H9 (cell line): Measurements from ENCODE around the gene CSRP1. TPM values are rescaled to one million over a fixed set of nuclear protein-coding genes. Genes with fewer than 3 reads are reported as not detected.

Source experiments
- DNase-seq: peaks from one replicate; pipeline ENCODE4 v3.0.0-alpha.2; 2017
- H2AFZ ChIP-seq: one replicate; pipeline ENCODE4 v1.6.1; 2013; ENCODE audit warnings: mild to moderate bottlenecking, low read length, control low read depth, moderate library complexity
- H2AK5ac ChIP-seq: 2 replicates; pipeline ENCODE4 v1.6.1; 2013; ENCODE audit warnings: low read length, control low read depth, mixed read lengths; ENCODE audit not compliant: insufficient read length
- H2BK120ac ChIP-seq: one replicate; pipeline ENCODE4 v1.6.1; 2013; ENCODE audit warnings: low read depth, mild to moderate bottlenecking, low read length, control low read depth, inconsistent platforms; ENCODE audit not compliant: poor library complexity, severe bottlenecking
- H2BK12ac ChIP-seq: 2 replicates; pipeline ENCODE4 v1.6.1; 2013; ENCODE audit warnings: low read length, control low read depth, mixed read lengths, low read depth; ENCODE audit not compliant: insufficient read length
- H2BK15ac ChIP-seq: 2 replicates; pipeline ENCODE4 v1.6.1; 2013; ENCODE audit warnings: low read depth, low read length, control low read depth
- H2BK20ac ChIP-seq: one replicate; pipeline ENCODE4 v1.6.1; 2013; ENCODE audit warnings: low read depth, mild to moderate bottlenecking, low read length, control low read depth, inconsistent platforms; ENCODE audit not compliant: poor library complexity, severe bottlenecking
- H2BK5ac ChIP-seq: 2 replicates; pipeline ENCODE4 v1.6.1; 2013; ENCODE audit warnings: low read length, control low read depth, mixed read lengths; ENCODE audit not compliant: insufficient read length
- H3K14ac ChIP-seq: 2 replicates; pipeline ENCODE4 v1.6.1; 2013; ENCODE audit warnings: low read length, control low read depth; ENCODE audit not compliant: insufficient read depth
- H3K18ac ChIP-seq: 2 replicates; pipeline ENCODE4 v1.6.1; 2013; ENCODE audit warnings: low read depth, mild to moderate bottlenecking, mixed read lengths, low read length, control low read depth; ENCODE audit not compliant: insufficient read length
- H3K23ac ChIP-seq: 2 replicates; pipeline ENCODE4 v1.6.1; 2013; ENCODE audit warnings: low read length, control low read depth, mixed read lengths, low read depth; ENCODE audit not compliant: insufficient read length
- H3K23me2 ChIP-seq: 2 replicates; pipeline ENCODE4 v1.6.1; 2013; ENCODE audit warnings: low read depth, mild to moderate bottlenecking, mixed read lengths, low read length, control low read depth; ENCODE audit not compliant: insufficient read length, poor library complexity, severe bottlenecking
- H3K27ac ChIP-seq: 2 replicates; pipeline ENCODE4 v1.5.1; 2013; ENCODE audit warnings: low read length, control low read depth, mixed read lengths, low read depth; ENCODE audit not compliant: insufficient read length
- H3K27me3 ChIP-seq: 2 replicates; pipeline ENCODE4 v1.6.1; 2013; ENCODE audit warnings: low read length, control low read depth, inconsistent platforms; ENCODE audit not compliant: insufficient read depth
- H3K4ac ChIP-seq: 2 replicates; pipeline ENCODE4 v1.6.1; 2013; ENCODE audit warnings: low read depth, mild to moderate bottlenecking, control low read depth, inconsistent platforms, low read length, moderate library complexity
- H3K4me1 ChIP-seq: 2 replicates; pipeline ENCODE4 v1.6.1; 2013; ENCODE audit warnings: low read length, control low read depth, inconsistent platforms; ENCODE audit not compliant: insufficient read depth
- H3K4me2 ChIP-seq: 2 replicates; pipeline ENCODE4 v1.6.1; 2013; ENCODE audit warnings: low read length, control low read depth, mixed read lengths; ENCODE audit not compliant: insufficient read length, insufficient read depth
- H3K56ac ChIP-seq: 2 replicates; pipeline ENCODE4 v1.6.1; 2013; ENCODE audit warnings: low read depth, mild to moderate bottlenecking, mixed read lengths, low read length, control low read depth; ENCODE audit not compliant: insufficient read length
- H3K79me1 ChIP-seq: 2 replicates; pipeline ENCODE4 v1.6.1; 2013; ENCODE audit warnings: low read depth, mild to moderate bottlenecking, moderate library complexity, low read length, control low read depth, inconsistent platforms; ENCODE audit not compliant: insufficient read depth, poor library complexity, severe bottlenecking
- H3K79me2 ChIP-seq: 2 replicates; pipeline ENCODE4 v1.6.1; 2013; ENCODE audit warnings: low read length, control low read depth, inconsistent platforms; ENCODE audit not compliant: insufficient read depth
- H3K9ac ChIP-seq: 2 replicates; pipeline ENCODE4 v1.6.1; 2013; ENCODE audit warnings: low read length, control low read depth, mixed read lengths; ENCODE audit not compliant: insufficient read length; ENCODE audit errors: extremely low read depth
- H3K9me3 ChIP-seq: one replicate; pipeline ENCODE4 v1.6.1; 2013; ENCODE audit warnings: low read depth, low read length, inconsistent platforms; ENCODE audit not compliant: control insufficient read depth
- H3T11ph ChIP-seq: one replicate; pipeline ENCODE4 v1.6.1; 2013; ENCODE audit warnings: mild to moderate bottlenecking, low read length, control low read depth, inconsistent platforms
- H4K20me1 ChIP-seq: one replicate; pipeline ENCODE4 v1.6.1; 2013; ENCODE audit not compliant: control insufficient read depth, insufficient read length, insufficient read depth
- H4K5ac ChIP-seq: 2 replicates; pipeline ENCODE4 v1.6.1; 2013; ENCODE audit warnings: low read depth, mild to moderate bottlenecking, mixed read lengths, low read length, control low read depth; ENCODE audit not compliant: insufficient read length
- H4K8ac ChIP-seq: replicated peaks from 2 replicates; pipeline ENCODE4 v1.6.1; 2013; ENCODE audit warnings: low read length, control low read depth, mixed read lengths, low read depth; ENCODE audit not compliant: insufficient read length
- H4K91ac ChIP-seq: 2 replicates; pipeline ENCODE4 v1.6.1; 2013; ENCODE audit warnings: low read depth, mild to moderate bottlenecking, moderate library complexity, mixed read lengths, low read length, control low read depth; ENCODE audit not compliant: insufficient read length
- H3K27ac Mint-ChIP-seq, 3 experiments: 2 replicates in 2 of 3; 3 replicates in 1 of 3; pipeline ENCODE4 v1.8.0; 2020 to 2021; ENCODE audit warnings: mixed read lengths in 3 of 3, mild to moderate bottlenecking in 1 of 3, moderate library complexity in 1 of 3
- H3K27me3 Mint-ChIP-seq: 2 replicates; pipeline ENCODE4 v1.8.0; 2021; ENCODE audit warnings: low read depth, mild to moderate bottlenecking, moderate library complexity, mixed read lengths
- H3K36me3 Mint-ChIP-seq, 3 experiments: 2 replicates in 2 of 3; 3 replicates in 1 of 3; pipeline ENCODE4 v1.8.0; 2020 to 2021; ENCODE audit warnings: low read depth in 3 of 3, mixed read lengths in 3 of 3; ENCODE audit not compliant: insufficient read depth in 1 of 3
- H3K4me1 Mint-ChIP-seq, 2 experiments: 2 replicates each; pipeline ENCODE4 v1.8.0; 2020; ENCODE audit warnings: mixed read lengths in 2 of 2
- H3K4me3 Mint-ChIP-seq, 2 experiments: 2 replicates in 1 of 2; 3 replicates in 1 of 2; pipeline ENCODE4 v1.8.0; 2020 to 2021; ENCODE audit warnings: mild to moderate bottlenecking in 2 of 2, mixed read lengths in 2 of 2, moderate library complexity in 1 of 2
- H3K9me3 Mint-ChIP-seq, 2 experiments: 2 replicates in 1 of 2; 3 replicates in 1 of 2; pipeline ENCODE4 v1.8.0; 2020; ENCODE audit warnings: mild to moderate bottlenecking in 2 of 2, mixed read lengths in 2 of 2, moderate library complexity in 1 of 2
- WGBS: extraction: QIAGEN DNeasy Blood & Tissue Kit; methylation state at CpG from one replicate; pipeline ENCODE4 v1.1.7; 2013; ENCODE audit warnings: missing lambda C conversion rate, low lambda C conversion rate, mixed read lengths; ENCODE audit not compliant: insufficient read length; ENCODE audit errors: extremely low coverage; 5-methylcytosine and 5-hydroxymethylcytosine counted together
- total RNA-seq: library from RNA; stranded (reverse); gene quantifications from 2 replicates; pipeline ENCODE4 v1.2.1, GENCODE V29; 2021
- TF ChIP-seq, protein P1 (sequence below): fragments of 200-600 bp; sonication (generic); conservative IDR thresholded peaks from 3 replicates; pipeline ENCODE4 v1.8.0; 2021; ENCODE audit warnings: antibody characterized with exemption, mild to moderate bottlenecking

Gene CSRP1
- total RNA-seq, 1 experiment from 2014 or later: 0.44 TPM

DNA sequence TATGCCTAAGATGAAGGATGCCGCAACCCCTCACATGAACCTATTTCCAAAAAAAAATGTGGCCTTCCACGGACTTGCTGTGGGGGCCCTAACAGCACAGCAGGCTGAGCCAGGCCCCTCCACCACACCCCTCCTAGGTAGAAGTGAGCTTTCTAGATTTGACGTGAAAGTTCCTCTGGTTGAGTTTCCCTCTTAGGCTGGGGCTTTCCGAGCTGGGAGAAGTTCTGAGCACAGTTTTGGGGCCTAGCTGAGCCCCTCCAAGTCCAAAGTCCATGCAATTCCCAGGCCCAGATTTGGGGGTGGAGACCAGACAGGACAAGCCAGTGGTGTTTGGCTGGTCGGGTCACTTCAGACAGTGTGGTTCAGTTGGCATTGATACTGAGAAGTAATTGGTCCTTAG, 24.2 kb downstream of the CSRP1 start:
- Histone ChIP-seq H3K23ac (no peak overlapping the region), H3K79me1 (no peaks in the 10 kb centered on the region), H3K4ac (no peak overlapping the region), H4K8ac (no peak overlapping the region), H3K9me3 (no peaks in the 10 kb centered on the region), H2AFZ (no peak overlapping the region), H3K4me2 (no peak overlapping the region), H4K20me1 (no peaks in the 10 kb centered on the region), H2BK120ac (no peak overlapping the region), H4K5ac (no peak overlapping the region), H3K56ac (no peak overlapping the region), H2AK5ac (no peak overlapping the region), H3K79me2 (no peaks in the 10 kb centered on the region), H3K18ac (no peak overlapping the region), H2BK12ac (no peak overlapping the region), H3K27me3 (no peaks in the 10 kb centered on the region), H3K9ac (no peak overlapping the region), H3K14ac (no peak overlapping the region), H3K23me2 (peaks cover 16% of the 10 kb centered on the region), H3T11ph (no peak overlapping the region), H2BK20ac (no peak overlapping the region), H2BK15ac (no peak overlapping the region), H4K91ac (no peak overlapping the region), H3K27ac (no peak overlapping the region), H3K4me1 (peaks cover 2% of the 10 kb centered on the region; the same call in 1 of the 2 replicates), H2BK5ac (no peak overlapping the region)
- no peak for DNase-seq
- Mint-ChIP-seq H3K4me1 (peaks cover 21 to 29% of the 10 kb centered on the region in 2 experiments), H3K9me3 (no peaks in the 10 kb centered on the region; a peak in 2 of 5 replicates), H3K36me3 (no peaks in the 10 kb centered on the region), H3K4me3 (peak overlapping the region in 1 of 2 experiments; percentile 83; a peak in 1 of 5 replicates), H3K27me3 (peaks cover 10% of the 10 kb centered on the region), H3K27ac (no peak overlapping the region)
- TF ChIP-seq, protein P1, sequence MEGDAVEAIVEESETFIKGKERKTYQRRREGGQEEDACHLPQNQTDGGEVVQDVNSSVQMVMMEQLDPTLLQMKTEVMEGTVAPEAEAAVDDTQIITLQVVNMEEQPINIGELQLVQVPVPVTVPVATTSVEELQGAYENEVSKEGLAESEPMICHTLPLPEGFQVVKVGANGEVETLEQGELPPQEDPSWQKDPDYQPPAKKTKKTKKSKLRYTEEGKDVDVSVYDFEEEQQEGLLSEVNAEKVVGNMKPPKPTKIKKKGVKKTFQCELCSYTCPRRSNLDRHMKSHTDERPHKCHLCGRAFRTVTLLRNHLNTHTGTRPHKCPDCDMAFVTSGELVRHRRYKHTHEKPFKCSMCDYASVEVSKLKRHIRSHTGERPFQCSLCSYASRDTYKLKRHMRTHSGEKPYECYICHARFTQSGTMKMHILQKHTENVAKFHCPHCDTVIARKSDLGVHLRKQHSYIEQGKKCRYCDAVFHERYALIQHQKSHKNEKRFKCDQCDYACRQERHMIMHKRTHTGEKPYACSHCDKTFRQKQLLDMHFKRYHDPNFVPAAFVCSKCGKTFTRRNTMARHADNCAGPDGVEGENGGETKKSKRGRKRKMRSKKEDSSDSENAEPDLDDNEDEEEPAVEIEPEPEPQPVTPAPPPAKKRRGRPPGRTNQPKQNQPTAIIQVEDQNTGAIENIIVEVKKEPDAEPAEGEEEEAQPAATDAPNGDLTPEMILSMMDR: no peak
- WGBS: no CpG with 5 or more reads among the region's 5 CpGs
